GM12878 (cell line): ENCODE data around the gene PRRT3. TPM values are rescaled to one million over a fixed set of nuclear protein-coding genes. Genes with fewer than 3 reads are reported as not detected.

Source experiments
- BCL11A ChIP-seq: IDR thresholded peaks from 2 replicates; pipeline ENCODE4 v1.6.1; 2011; ENCODE audit warnings: low read depth, low read length
- BCLAF1 ChIP-seq: fragments of 450-650 bp; IDR thresholded peaks from 2 replicates; pipeline ENCODE4 v1.6.1; 2017; ENCODE audit warnings: antibody characterized with exemption, mild to moderate bottlenecking, moderate library complexity
- BRCA1 ChIP-seq: IDR thresholded peaks from 2 replicates; pipeline ENCODE4 v1.6.1; 2011; ENCODE audit warnings: low read depth, low read length, improper control_type of control experiment
- CBFB ChIP-seq: IDR thresholded peaks from 2 replicates; pipeline ENCODE4 v1.6.1; 2016; ENCODE audit warnings: antibody characterized with exemption, low read depth
- E2F4 ChIP-seq: IDR thresholded peaks from 2 replicates; pipeline ENCODE4 v1.6.1; 2012; ENCODE audit warnings: low read depth, low read length, improper control_type of control experiment
- E4F1 ChIP-seq: fragments of 450-650 bp; IDR thresholded peaks from 2 replicates; pipeline ENCODE4 v1.6.1; 2018; ENCODE audit warnings: borderline replicate concordance, mild to moderate bottlenecking; ENCODE audit not compliant: partially characterized antibody
- EGR1 ChIP-seq, 2 experiments: IDR thresholded peaks; 1 replicate in 1 of 2; 2 replicates in 1 of 2; pipeline ENCODE4 v1.6.1; 2011 to 2012; ENCODE audit warnings: low read depth in 2 of 2, low read length in 2 of 2, borderline replicate concordance in 1 of 2, mild to moderate bottlenecking in 1 of 2, moderate library complexity in 1 of 2
- ESRRA ChIP-seq: IDR thresholded peaks from 2 replicates; pipeline ENCODE4 v1.6.1; 2012; ENCODE audit warnings: mild to moderate bottlenecking, low read length, improper control_type of control experiment
- HCFC1 ChIP-seq: fragments of 150-350 bp; IDR thresholded peaks from 2 replicates; pipeline ENCODE4 v1.6.1; 2014; ENCODE audit warnings: low read length
- POLR2A ChIP-seq: IDR thresholded peaks from 2 replicates; pipeline ENCODE4 v1.6.1; 2011; ENCODE audit warnings: low read depth, mild to moderate bottlenecking, low read length
- POLR2AphosphoS5 ChIP-seq: IDR thresholded peaks from 2 replicates; pipeline ENCODE4 v1.6.1; 2011; ENCODE audit warnings: mild to moderate bottlenecking, low read length, inconsistent platforms
- RB1 ChIP-seq: fragments of 450-650 bp; formaldehyde crosslinking; IDR thresholded peaks from 2 replicates; pipeline ENCODE4 v1.6.1; 2017; ENCODE audit warnings: mild to moderate bottlenecking, borderline replicate concordance
- SIN3A ChIP-seq: IDR thresholded peaks from 2 replicates; pipeline ENCODE4 v1.6.1; 2012; ENCODE audit warnings: low read depth, low read length, improper control_type of control experiment
- SMARCA5 ChIP-seq: fragments of 450-650 bp; IDR thresholded peaks from 2 replicates; pipeline ENCODE4 v1.6.1; 2017; ENCODE audit warnings: mild to moderate bottlenecking
- SREBF1 ChIP-seq: IDR thresholded peaks from 2 replicates; pipeline ENCODE4 v1.6.1; 2012; ENCODE audit warnings: mild to moderate bottlenecking, low read length
- SUPT20H ChIP-seq: IDR thresholded peaks from 2 replicates; pipeline ENCODE4 v1.6.1; 2011; ENCODE audit warnings: low read depth, mild to moderate bottlenecking, low read length, moderate library complexity, borderline replicate concordance; ENCODE audit not compliant: control insufficient read depth
- TBL1XR1 ChIP-seq: IDR thresholded peaks from 2 replicates; pipeline ENCODE4 v1.6.1; 2012; ENCODE audit warnings: low read depth, low read length, improper control_type of control experiment
- TCF3 ChIP-seq: IDR thresholded peaks from 2 replicates; pipeline ENCODE4 v1.6.1; 2012; ENCODE audit warnings: low read depth, mild to moderate bottlenecking, low read length, borderline replicate concordance; ENCODE audit not compliant: insufficient read depth
- WRNIP1 ChIP-seq: IDR thresholded peaks from 2 replicates; pipeline ENCODE4 v1.6.1; 2011; ENCODE audit warnings: low read depth, low read length, improper control_type of control experiment, borderline replicate concordance
- polyA plus RNA-seq, 11 experiments: library from polyadenylated mRNA; depleted of rRNA in 4 of 11; unstranded in 6 of 11; stranded (reverse) in 5 of 11; fragments of >200 nt; fragmentation: Nextera tagmentation in 4 of 11; fragmentation: Illumina TruSeq in 1 of 11; extraction: Ambion mirVana in 4 of 11; extraction: Trizol in 1 of 11; gene quantifications; 1 replicate in 1 of 11; 2 replicates in 10 of 11; pipeline versions ENCODE4 v1.2.1 to v1.2.3, GENCODE V29; 2011 to 2016; ENCODE audit warnings: inconsistent platforms in 2 of 11, missing spikeins in 2 of 11, low read depth in 1 of 11
- total RNA-seq, 4 experiments: library from RNA; depleted of rRNA in 3 of 4; stranded (reverse); fragments of >200 nt in 3 of 4; fragmentation: Illumina TruSeq in 1 of 4; extraction: Trizol in 1 of 4; gene quantifications; 2 replicates each; pipeline versions ENCODE4 v1.2.1 to v1.2.3, GENCODE V29; 2013 to 2021
- TF ChIP-seq, protein P1 (sequence below): fragments of 450-650 bp; formaldehyde crosslinking; IDR thresholded peaks from 2 replicates; pipeline ENCODE4 v1.4.0; 2020; ENCODE audit warnings: mild to moderate bottlenecking, moderate library complexity

Gene PRRT3
- total and polyA plus RNA-seq, 10 of the 15 experiments (the other 5 are each of a cell fraction or from before 2014, with no cell fraction given) = 0.53 to 18.0 (median 7.1) TPM

DNA sequence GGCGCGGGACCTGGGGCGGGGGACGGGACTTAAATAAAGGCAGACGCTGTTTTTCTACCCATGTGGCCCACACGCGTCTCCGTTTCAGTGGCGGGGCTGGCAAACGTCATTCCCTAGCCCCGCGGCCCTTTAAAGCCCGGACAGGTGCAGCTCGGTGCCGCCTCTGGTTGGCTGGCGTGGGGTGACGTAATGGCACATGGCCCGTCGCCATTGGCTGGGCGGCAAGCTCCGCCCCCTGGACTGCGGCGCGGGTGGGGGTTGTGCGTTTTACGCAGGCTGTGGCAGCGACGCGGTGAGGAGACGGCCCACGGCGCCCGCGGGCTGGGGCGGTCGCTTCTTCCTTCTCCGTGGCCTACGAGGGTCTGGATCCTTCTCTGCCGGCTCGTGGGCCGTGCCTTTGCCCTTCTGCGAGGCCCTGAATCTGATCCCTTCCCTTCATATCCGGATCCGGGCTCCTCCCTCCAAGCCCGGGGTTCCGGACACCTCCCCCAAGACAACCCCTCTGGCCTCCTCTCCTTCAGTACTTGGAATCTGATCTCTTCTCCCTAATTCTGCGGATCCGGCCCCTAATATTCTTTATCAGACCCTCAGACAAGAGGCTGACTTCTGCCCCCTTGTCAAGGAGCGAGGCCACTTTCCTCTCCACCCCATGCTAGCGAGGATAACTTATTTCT, 18.5 kb downstream of the PRRT3 start, which contains the start of gene CRELD1 (continued):
- TF ChIP-seq E2F4 (peak; percentile 84), CBFB (no peak; the same call in 1 of the 2 replicates), RB1 (peak; percentile 32; the same call in 1 of the 2 replicates), SREBF1 (peak; percentile 9; the same call in 1 of the 2 replicates), E4F1 (peak; percentile 39), BCL11A (no peak), TBL1XR1 (no peak), EGR1 (IDR thresholded peaks at IDR 0.05; ENCODE audit: borderline replicate concordance in 1 of 2, low read depth in 2 of 2, low read length in 2 of 2) (no peak), POLR2A (peak; percentile 84), ESRRA (no peak), WRNIP1 (no peak), HCFC1 (peak; percentile 31; the same call in 1 of the 2 replicates), TCF3 (no peak), SIN3A (peak; percentile 84; the same call in 1 of the 2 replicates), BRCA1 (no peak), SUPT20H (no peak), SMARCA5 (no peak), BCLAF1 (no peak), POLR2AphosphoS5 (peak; percentile 50)
- TF ChIP-seq, protein P1, sequence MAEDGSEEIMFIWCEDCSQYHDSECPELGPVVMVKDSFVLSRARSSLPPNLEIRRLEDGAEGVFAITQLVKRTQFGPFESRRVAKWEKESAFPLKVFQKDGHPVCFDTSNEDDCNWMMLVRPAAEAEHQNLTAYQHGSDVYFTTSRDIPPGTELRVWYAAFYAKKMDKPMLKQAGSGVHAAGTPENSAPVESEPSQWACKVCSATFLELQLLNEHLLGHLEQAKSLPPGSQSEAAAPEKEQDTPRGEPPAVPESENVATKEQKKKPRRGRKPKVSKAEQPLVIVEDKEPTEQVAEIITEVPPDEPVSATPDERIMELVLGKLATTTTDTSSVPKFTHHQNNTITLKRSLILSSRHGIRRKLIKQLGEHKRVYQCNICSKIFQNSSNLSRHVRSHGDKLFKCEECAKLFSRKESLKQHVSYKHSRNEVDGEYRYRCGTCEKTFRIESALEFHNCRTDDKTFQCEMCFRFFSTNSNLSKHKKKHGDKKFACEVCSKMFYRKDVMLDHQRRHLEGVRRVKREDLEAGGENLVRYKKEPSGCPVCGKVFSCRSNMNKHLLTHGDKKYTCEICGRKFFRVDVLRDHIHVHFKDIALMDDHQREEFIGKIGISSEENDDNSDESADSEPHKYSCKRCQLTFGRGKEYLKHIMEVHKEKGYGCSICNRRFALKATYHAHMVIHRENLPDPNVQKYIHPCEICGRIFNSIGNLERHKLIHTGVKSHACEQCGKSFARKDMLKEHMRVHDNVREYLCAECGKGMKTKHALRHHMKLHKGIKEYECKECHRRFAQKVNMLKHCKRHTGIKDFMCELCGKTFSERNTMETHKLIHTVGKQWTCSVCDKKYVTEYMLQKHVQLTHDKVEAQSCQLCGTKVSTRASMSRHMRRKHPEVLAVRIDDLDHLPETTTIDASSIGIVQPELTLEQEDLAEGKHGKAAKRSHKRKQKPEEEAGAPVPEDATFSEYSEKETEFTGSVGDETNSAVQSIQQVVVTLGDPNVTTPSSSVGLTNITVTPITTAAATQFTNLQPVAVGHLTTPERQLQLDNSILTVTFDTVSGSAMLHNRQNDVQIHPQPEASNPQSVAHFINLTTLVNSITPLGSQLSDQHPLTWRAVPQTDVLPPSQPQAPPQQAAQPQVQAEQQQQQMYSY (CRISPR knock-in tag) = no peak
